NCI-H1436 treated with DMSO at 0.1 percent for 48 hours (cell line): ENCODE measurements around the gene THBS4.

Experiments used
- DNase-seq: peaks from one replicate; lab custom pipeline; 2025; lab: John Stamatoyannopoulos, UW

THBS4 gene

DNA sequence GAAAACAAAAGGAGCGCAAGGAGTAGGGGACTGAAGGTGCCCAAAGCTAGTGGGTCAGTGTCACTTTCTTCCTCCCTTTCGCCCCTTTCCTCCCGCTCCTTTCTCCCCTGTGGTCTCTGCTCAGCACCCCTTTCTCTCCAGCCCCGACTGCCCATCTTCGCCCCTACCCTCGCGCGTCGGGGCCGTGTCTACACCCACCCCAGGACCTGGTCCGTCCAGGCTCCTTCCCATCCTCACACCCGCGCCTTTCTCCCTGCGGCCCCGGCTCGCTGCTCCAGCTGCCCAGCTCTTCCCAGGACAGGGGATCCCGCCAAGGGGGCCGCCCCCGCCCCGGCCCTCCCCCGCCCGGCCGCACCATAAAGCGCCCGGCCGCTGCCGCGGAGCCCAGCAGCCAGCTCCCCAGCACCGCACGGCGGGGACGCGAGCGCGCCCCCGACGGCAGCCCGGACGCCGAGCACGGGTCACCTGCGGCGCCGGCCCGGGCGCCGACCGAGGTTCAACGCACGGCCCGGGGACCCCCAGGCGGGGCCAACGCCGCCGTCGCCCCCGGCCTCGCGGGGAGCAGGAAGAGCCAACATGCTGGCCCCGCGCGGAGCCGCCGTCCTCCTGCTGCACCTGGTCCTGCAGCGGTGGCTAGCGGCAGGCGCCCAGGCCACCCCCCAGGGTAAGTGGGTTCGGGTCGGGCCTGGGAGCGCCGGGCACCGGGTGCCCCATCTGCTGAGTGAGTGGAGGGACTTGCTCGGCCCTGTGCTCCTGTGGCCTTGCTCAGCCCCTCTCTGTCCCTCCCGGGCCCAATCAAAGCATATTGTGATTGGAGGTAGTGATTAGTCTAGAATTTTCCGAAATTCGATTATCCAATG, at the start of gene THBS4:
THBS4 (plus strand) TSS at position 387 of the 860 bp plus-strand sequence; CDS start at position 577, 190 bp downstream.
- no peak for DNase-seq

DNA sequence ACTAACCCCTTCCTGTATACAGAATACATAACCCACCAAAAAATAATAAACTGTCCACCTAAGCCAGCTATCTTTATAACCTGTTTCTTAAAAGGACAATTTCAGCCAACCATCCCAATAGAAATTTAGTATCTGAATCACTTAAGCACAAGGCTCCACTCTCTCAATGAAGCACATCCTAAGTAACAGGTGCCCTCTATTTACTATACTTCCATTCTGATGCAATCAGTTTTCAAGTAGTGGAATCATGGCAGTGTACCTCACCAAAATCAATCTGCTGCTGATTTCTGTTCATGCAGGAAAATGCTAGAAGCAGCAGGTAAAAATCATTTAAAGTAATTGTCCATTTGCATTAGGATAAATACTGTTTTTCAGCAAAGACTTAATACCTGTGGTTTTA, 48.9 kb upstream of the THBS4 start:
- DNase-seq, result no peak

DNA sequence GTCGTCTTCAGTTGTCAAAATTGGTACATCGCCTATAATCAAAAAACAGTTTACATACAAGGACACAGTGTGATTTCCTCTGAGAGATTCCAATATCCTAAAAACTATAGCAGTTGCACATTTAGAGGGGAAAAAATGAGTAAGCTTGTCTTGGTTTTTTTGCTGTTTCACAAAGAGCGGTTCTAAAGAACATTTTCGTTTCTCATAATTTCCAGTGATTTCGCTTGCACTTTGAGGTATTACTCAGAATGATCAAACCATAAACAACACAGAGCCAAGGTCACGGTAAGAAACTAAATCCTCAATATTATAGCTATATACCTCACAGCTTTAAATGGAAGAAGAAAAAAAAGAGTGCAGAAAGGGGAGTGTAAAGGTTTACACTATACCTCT, 44.9 kb upstream of the THBS4 start:
- DNase-seq, result no peak

DNA sequence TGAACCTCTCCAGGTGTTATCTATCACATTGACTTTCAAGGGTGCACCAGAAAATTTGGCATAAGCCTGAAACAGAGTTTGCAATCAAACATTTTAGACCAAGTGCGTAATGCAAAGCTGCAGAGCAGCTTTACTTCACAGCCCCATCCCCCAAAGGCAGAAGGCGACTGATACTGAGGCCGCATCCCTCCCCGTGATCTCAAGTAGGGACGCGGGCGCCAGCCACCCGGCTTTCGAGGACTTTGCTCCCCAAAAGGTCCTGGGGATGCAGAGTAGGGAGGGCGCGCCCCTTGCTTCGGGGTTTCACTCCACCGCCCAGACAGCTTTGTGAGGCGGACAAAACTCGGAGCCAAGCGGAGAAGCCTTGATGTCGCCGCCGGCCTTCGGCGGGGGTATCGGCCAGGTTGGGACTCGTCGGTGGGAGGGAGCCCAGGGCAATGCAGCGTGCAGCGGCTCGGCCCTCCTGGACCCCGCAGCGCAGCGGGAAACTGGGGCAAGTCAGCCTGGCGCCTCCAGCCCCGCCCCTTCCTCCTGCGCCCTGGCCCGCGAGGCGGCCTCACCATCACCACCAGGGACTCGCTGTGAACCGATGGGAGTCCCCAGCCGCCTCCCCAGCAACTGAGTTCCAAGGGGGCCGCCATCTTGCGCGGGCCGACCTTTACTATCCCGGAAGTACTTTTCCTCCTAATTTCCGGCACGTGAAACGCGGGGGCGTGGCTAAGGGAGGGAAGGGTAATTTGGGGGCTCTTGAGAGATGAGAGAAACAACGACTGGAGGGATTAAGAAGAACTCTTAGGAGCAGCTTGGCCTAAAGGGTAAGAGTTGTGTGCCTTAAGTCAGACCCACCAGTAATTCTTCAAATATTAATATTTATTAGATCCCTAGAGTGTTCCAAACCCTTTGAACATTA, 44.3 kb upstream of the THBS4 start, which contains the start of gene MTX3:
MTX3 (minus strand) TSS at position 665 of the 910 bp plus-strand sequence; CDS start at position 641, 24 bp downstream.
- DNase-seq, result peak; percentile 50

DNA sequence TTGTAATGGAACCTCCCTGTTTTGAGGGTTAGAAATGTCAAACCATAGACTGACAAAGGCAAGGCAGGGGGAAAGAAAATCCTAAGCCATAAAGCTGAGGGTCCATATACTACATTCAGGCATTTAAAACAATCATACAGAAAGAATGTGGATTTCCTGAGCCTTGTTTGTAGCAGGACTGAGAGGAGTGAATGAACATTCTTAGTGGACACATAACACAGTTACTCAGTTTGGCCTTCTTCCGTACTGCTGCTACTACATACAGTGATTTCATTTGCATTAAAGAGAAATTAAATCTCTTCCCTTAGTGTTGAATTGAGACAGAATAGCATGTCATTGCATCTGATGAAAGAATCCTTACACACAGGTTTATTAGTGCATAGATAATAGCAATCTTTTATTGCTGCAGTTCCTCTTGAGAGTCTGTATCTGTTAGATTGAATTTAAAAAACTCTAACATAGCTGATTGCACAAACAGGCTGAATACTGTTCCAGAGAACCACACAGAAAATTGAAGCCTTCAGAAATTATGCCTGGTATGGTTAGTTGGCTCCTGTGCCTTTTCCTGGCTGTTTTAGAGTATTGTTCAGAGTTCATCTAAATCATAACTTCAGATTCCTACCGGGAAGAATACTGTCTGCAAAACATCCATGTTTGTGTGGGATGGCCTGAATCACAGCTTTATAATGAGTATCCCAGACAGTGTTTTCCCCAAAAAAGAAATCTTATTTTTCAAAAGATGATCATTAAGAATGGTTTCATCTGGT, 42.1 kb upstream of the THBS4 start:
- DNase-seq, result no peak

DNA sequence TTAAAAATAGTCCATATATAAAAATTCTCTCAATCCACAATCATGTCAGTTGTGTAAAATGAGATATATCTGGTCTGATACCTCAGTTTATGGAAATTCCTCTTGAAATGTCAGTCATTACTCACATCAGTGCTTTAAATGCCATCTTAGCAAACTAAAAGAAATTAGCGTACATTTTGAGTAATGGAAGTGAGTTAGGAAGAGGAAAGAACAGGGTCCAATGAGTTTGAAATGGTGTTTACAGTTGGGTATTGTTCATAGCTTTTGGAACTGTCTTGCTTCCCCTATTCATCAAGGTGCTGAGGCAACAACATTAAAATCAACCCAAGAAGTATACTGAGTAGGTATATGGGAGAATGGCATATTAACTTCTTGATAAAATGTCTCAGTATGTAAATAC, 35.4 kb upstream of the THBS4 start:
- no peak for DNase-seq

DNA sequence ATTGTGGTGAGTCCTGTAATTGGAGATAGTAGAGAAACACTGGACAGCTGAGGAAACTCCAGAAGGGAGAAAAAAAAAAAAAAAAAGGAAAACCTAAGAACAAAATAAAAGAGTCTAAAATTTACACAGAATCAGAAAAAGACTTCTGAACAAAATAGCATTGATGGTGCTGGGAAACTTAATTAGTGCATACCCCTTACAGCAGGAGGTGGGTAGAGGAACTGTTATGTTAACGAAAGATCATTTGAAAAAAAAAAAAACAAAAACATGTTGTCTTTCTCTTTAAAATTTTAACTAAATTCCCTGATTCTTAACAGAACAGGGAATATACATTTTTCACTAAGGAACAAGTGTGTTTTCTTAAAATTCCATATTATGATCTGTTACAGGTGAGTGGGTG, 32.5 kb upstream of the THBS4 start:
- DNase-seq, result no peak

DNA sequence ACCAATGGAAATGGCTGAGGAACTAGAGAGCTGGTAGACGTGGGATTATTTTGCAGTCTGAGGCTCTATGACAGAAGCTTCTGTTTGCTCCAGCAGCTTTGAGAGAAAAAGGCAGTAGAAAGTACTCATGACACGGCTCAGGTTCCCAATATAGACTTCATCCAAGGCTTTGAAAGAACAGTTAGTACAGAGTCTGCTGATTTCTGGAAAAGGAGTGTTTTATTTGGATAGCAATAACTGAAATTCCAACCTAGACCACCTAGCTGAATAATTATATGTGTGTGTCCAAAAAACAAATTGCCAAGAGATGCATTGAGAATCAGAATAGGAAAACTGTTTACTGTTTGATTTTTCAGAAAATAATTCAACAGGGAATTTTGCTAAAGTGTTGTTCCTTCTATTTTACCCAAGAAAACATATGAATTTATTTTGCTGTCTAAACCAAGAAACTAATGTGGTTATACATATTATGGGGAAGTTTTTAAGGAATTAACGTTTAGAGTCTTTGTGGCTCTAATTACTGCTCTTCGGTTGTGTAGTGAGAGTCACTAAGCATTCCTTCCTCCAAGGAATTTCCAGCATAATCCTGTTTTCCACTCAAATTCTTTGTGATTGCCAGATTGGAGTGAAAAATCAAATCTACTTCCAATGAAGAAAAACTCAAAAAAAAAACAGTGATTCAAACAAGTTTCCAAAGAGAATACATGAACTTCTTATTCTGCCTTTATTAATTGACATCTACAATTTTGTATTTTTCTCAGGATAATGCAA, 26.0 kb upstream of the THBS4 start:
- DNase-seq, result no peak

DNA sequence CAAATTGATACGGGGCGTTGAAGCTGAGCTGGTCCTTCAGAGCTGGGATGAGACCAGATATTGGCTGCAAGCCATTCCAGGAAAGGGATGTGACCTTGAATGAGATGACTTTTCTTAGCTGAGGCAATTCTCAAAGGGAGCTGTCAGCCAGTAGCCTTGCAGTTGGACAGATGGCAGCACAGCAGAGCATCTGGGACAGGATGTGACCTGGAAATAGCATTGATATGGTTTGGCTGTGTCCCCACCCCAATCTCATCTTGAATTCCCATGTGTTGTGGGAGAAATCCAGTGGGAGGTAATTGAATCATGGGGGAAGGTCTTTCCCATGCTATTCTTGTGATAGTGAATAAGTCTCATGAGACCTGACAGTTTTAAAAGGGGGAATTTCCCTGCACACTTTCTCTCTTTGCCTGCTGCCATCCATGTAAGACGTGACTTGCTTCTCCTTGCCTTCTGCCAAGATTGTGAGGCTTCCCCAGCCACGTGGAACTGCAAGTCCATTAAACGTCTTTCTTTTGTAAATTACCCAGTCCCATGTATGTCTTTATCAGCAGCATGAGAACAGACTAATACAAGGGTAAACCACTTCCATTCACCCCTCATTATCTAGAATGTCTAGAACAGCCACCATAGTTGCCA, 24.3 kb upstream of the THBS4 start:
- no peak for DNase-seq

DNA sequence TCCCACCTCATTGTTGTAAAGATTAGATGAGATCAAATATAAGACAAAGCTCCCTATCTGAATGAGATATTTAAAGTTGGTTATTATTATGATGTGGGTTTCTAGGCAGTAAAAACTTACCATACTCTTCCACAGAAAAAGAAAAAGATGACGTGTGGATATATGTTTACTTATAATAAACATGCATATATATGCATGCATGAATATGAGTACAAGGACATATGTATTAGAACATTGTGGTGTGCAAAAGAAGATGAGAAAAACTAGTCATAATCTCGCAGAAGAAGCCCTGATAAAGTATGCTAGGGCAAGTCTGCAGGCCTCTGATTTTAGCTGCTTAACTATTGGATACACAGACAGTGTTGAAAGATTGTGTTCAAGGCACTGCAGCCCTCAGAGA, 10.1 kb upstream of the THBS4 start:
- DNase-seq, result no peak

DNA sequence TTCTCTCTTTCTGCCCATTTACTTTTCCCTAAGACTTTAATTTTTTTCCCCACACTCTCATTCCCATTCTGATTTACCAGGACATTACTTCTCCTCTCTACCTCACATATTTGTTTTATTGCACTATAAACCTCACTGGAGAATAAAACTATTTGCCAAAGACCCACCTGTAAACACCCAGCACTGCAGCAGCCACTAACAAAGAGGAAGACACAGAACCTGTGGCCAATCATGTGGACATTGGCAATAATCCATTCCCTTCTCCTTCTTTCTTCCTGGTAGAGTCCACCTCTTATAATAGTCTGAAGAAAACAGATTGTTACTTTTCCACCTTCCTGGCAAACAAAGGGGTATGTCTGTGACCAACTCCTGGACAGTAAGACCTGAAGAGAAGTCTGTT, 8.3 kb upstream of the THBS4 start:
- no peak for DNase-seq

DNA sequence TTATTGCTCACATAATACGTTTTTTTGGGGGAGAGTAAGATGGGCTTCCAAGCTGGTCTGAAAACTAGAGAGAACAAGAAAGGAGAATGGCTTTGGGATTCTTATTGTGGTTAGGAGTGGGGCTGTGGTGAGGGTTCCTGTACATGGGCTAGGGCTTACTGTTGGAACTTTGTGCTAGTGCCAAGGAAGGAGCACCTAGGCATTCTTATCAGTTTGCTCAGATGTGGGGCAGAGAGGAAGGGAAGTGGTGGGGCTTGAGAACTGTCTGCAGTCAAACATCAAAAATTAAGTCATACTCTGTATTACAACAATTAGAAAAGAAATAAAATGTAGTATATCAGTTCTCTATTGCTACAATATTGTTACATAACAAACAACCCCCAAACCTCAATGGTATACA, 4.0 kb upstream of the THBS4 start:
- no peak for DNase-seq

DNA sequence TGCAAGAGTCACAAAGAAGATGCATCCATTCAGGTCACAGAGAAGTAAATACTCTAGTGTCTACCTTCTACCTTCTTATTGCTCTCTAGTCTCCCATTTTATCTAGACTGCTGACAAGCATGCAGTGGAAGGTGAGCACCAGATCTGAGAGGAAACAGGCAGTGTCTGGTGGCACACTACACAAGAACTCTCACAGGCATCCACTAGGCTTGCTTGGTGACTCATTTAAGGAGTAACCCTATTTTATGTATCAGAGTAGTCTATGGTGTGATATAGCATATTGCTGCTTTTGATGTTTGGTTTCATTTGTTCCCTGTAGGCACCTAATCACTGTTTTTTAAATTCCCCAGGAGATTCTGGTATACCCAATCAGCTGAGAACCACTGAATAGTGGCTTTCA, 1.6 kb upstream of the THBS4 start:
- no peak for DNase-seq

DNA sequence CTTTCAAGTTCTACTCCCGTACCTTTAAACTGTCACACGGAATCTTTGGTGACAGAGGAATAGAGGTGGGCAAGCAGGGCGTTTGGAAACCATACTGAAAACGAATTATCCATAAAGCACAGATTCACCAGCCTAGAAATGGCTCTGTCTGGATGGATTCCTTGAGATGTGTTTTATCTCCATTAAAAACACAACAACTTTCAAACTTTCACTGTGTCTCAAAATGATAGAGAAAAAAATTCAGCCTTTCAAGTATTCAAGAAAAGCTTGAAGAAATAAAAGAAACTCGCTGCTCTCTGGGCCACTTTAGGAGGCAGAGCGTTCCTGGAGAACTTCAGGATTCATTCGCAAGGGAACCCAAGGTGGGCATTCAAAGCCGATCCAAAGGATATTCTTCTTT, 589 bp upstream of the THBS4 start:
- DNase-seq, result no peak

DNA sequence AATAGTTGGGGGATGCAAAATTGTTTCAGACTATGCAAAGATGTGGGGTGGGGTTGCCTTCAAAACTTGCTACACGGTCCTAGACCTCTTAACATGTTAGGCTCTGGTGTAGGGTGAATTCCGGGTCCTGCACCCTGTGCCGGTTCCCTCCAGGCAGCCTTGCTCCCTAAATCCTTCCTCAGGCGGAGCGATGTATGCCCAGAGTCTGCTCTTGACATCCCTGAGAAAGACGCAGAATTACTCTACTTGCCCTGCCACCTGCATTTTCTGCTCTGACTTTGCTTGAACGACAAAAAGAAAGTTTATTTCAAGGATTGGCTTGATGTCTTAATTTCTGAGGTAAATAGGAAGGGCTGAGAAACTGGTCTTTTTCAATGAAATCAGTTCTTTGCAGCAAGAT, 691 bp downstream of the THBS4 start:
- DNase-seq, result no peak

DNA sequence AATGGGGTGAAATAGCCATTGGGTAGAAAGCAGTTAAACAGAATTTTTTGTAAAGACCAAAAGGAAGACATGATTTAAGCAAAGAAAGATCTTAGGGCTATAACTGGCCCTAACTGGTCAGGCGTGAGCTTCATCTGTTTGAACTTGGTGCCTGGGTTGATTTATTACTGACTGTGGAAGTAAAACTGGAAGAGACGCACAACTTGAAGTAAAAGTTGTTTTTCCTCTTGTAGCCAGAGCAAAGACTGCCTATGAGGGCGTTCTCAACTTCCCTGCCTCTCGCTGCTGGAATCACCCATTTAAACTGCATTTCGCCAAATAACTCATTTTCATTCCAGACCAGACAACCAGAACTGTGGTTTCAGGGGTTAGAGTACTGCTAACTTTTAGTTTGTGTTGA, 1.5 kb downstream of the THBS4 start:
- no peak for DNase-seq

DNA sequence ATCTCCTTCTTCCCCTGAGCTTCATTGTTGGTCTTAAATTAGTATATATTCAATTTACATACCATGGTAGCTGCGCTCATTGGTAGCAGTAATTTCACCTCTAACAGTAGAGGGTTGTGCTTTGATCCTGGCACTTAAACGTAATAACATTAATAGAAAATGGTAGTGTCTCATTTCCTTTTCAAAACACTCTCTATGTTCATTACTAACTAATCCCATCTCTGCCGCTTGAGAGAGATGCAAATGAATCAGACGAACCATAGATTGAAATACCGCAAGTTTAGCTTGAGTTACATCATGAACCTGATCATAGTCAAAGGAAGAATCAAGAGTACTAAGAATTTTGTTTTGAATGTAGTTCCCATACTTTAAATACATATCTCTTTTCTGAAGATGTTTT, 2.2 kb downstream of the THBS4 start:
- no peak for DNase-seq

DNA sequence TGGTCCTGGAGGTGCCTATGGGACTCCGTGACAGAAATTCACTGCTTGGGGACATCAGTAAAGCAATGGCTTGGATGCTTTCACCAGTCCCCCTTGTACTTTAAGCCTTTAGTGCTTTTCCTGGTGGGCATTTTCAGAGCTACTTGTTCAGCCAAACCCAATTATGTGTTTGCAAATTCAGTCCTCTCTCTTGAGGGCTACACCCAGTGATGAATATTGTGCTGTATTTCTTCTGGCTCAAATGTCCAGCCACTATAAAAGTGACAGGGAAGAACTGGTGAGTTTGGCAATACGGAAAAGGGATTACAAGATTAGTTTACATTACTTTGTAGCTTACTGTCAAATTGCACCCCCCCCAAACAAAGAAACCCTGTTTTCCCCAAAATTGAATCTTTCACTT, 4.5 kb downstream of the THBS4 start:
- DNase-seq, result no peak

DNA sequence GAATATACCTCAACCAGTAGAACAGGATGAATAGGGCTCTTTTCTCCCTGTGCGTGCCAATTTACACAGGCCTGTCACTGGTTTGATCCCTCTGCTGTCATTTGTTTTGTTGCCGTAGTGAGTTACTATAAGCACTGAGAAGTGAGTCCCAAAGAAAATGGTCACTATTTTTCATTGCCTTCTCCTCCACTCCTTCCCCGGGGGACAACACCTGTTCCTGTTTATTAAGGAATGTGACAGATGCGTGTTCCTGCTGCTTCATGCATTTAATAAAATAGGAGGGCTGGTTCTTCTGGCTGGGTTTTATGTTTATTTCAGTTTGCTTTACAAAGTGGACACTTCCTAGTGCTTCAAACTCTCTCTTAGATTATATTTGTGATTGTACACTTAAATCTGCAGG, 6.4 kb downstream of the THBS4 start:
- DNase-seq, result no peak

DNA sequence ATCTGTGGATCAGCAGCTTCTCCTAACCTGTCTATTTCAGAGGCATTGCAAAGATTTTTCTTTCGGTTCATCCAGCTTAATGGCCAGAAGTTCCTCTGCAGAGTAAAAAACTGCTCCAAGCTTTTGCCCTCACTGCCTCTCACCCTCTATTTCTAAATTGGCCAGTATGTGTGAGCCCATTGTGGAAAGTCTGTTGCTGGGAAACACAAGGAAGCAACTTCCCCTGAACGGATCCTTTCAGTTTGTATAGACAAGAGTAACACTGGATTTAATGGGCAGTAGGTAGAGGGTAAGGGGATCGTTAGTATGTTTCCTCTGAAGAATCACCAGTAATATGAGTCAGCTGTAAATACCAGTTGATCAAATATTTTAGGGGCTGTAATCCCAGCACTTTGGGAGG, 7.2 kb downstream of the THBS4 start:
- no peak for DNase-seq

DNA sequence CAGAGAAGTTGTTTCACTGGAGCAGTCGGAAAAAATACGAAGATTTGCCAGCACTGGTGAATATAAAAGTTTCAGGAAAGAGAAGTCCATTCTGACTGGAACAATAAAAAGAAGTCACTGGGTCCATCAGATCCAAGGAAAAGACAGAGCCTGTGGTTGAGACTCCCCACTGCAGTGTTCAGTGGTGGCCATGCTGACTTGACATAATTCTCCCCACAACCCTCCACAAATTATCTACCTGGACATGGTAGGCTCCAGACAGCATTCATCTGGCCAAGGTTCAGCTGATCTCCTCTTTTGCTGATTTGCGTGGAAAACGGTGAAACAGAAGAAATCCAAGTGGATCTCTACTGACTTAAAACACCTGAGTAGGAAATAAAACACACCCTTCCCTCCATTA, 8.0 kb downstream of the THBS4 start:
- DNase-seq, result no peak
